Measurements from ENCODE around the gene IGSF9B. TPM values are rescaled to one million over a fixed set of nuclear protein-coding genes. Genes with fewer than 3 reads are reported as not detected.

Gene IGSF9B
- total and polyA plus RNA-seq, 4 donors = 0.07 to 0.33 (median 0.09) TPM; not detected in 1

DNA sequence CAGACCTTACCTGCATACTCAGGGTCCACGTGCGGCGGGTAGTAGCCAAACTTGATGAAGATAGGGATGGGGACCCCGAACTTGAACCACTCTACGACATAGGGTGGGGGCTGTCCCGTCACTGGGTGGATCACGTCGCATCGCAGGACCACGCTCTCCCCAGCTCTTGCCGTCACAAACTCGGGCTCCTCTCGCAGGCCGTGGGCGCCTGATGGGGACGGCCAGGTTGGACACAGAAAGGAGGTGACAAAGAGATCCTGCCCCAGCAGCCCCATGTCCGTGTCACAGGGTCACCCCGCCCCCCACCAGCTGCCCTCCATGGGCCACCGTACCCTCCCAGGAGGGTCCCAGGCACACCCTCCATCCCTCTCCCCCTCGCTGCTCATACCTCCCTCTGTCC, 10.7 kb downstream of the IGSF9B start:
- Histone ChIP-seq H3K4me3 (ENCODE audit: low read depth in 1 of 3, low read length in 3 of 3) (no peak overlapping the region), H3K36me3 (ENCODE audit: control insufficient read depth in 4 of 4, insufficient read depth in 3 of 4, low read depth in 1 of 4, low read length in 3 of 4) (no peaks in the 10 kb centered on the region), H3K9me3 (ENCODE audit: control insufficient read depth in 4 of 4, low read length in 3 of 4) (no peaks in the 10 kb centered on the region), H3K9ac (ENCODE audit: low read depth in 1 of 2, low read length in 2 of 2) (no peak overlapping the region), H3K4me1 (ENCODE audit: control insufficient read depth in 4 of 4, insufficient read depth in 4 of 4, low read length in 3 of 4) (no peaks in the 10 kb centered on the region), H3K27me3 (ENCODE audit: control insufficient read depth in 4 of 4, insufficient read depth in 4 of 4, low read length in 3 of 4) (peaks cover 0 to 8% (median 5%) of the 10 kb centered on the region in 4 donors), H3K27ac (ENCODE audit: low read depth in 1 of 2, low read length in 2 of 2) (no peak overlapping the region)
- WGBS = 74% methylated on average over 20 of the region's 20 CpGs
- TF ChIP-seq, protein P1, sequence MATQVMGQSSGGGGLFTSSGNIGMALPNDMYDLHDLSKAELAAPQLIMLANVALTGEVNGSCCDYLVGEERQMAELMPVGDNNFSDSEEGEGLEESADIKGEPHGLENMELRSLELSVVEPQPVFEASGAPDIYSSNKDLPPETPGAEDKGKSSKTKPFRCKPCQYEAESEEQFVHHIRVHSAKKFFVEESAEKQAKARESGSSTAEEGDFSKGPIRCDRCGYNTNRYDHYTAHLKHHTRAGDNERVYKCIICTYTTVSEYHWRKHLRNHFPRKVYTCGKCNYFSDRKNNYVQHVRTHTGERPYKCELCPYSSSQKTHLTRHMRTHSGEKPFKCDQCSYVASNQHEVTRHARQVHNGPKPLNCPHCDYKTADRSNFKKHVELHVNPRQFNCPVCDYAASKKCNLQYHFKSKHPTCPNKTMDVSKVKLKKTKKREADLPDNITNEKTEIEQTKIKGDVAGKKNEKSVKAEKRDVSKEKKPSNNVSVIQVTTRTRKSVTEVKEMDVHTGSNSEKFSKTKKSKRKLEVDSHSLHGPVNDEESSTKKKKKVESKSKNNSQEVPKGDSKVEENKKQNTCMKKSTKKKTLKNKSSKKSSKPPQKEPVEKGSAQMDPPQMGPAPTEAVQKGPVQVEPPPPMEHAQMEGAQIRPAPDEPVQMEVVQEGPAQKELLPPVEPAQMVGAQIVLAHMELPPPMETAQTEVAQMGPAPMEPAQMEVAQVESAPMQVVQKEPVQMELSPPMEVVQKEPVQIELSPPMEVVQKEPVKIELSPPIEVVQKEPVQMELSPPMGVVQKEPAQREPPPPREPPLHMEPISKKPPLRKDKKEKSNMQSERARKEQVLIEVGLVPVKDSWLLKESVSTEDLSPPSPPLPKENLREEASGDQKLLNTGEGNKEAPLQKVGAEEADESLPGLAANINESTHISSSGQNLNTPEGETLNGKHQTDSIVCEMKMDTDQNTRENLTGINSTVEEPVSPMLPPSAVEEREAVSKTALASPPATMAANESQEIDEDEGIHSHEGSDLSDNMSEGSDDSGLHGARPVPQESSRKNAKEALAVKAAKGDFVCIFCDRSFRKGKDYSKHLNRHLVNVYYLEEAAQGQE (IDR thresholded peaks at IDR 0.05) = no peak
- TF ChIP-seq NR2F2 (IDR thresholded peaks at IDR 0.05) (no peak), RAD21 (IDR thresholded peaks at IDR 0.05) (no peak), HNF4G (IDR thresholded peaks at IDR 0.05) (no peak), FOXA2 (IDR thresholded peaks at IDR 0.05) (no peak), SP1 (IDR thresholded peaks at IDR 0.05) (no peak), YY1 (IDR thresholded peaks at IDR 0.05) (no peak), JUND (IDR thresholded peaks at IDR 0.05) (no peak), FOXA1 (IDR thresholded peaks at IDR 0.05) (no peak), GABPA (IDR thresholded peaks at IDR 0.05 in 1 of 2, conservative IDR thresholded peaks at IDR 0.05 in 1 of 2) (no peak), HNF4A (conservative IDR thresholded peaks at IDR 0.05) (no peak), RXRA (IDR thresholded peaks at IDR 0.05) (no peak), EGR1 (IDR thresholded peaks at IDR 0.05; ENCODE audit: low read depth in 2 of 2) (no peak)
- TF ChIP-seq, protein P2, sequence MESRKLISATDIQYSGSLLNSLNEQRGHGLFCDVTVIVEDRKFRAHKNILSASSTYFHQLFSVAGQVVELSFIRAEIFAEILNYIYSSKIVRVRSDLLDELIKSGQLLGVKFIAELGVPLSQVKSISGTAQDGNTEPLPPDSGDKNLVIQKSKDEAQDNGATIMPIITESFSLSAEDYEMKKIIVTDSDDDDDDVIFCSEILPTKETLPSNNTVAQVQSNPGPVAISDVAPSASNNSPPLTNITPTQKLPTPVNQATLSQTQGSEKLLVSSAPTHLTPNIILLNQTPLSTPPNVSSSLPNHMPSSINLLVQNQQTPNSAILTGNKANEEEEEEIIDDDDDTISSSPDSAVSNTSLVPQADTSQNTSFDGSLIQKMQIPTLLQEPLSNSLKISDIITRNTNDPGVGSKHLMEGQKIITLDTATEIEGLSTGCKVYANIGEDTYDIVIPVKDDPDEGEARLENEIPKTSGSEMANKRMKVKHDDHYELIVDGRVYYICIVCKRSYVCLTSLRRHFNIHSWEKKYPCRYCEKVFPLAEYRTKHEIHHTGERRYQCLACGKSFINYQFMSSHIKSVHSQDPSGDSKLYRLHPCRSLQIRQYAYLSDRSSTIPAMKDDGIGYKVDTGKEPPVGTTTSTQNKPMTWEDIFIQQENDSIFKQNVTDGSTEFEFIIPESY (IDR thresholded peaks at IDR 0.05) = no peak
- TF ChIP-seq, protein P3, sequence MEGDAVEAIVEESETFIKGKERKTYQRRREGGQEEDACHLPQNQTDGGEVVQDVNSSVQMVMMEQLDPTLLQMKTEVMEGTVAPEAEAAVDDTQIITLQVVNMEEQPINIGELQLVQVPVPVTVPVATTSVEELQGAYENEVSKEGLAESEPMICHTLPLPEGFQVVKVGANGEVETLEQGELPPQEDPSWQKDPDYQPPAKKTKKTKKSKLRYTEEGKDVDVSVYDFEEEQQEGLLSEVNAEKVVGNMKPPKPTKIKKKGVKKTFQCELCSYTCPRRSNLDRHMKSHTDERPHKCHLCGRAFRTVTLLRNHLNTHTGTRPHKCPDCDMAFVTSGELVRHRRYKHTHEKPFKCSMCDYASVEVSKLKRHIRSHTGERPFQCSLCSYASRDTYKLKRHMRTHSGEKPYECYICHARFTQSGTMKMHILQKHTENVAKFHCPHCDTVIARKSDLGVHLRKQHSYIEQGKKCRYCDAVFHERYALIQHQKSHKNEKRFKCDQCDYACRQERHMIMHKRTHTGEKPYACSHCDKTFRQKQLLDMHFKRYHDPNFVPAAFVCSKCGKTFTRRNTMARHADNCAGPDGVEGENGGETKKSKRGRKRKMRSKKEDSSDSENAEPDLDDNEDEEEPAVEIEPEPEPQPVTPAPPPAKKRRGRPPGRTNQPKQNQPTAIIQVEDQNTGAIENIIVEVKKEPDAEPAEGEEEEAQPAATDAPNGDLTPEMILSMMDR (IDR thresholded peaks at IDR 0.05; ENCODE audit: low read depth, low read length, missing input control) = no peak
- TF ChIP-seq, protein P4, sequence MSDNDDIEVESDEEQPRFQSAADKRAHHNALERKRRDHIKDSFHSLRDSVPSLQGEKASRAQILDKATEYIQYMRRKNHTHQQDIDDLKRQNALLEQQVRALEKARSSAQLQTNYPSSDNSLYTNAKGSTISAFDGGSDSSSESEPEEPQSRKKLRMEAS (IDR thresholded peaks at IDR 0.05) = no peak
- DNase-seq (ENCODE audit: low spot score) = no peak

Measured in liver (tissue), 9 donors.